LNCaP clone FGC (cell line): ENCODE data around the gene NKIRAS2.

Source experiments
- DNase-seq: peaks from one replicate; pipeline ENCODE4 v3.0.0-alpha.2; 2011; ENCODE audit warnings: low read depth
- H3K4me3 ChIP-seq: 2 replicates; pipeline ENCODE4 v1.5.1; 2011; ENCODE audit warnings: mild to moderate bottlenecking, low read depth, low read length, control low read depth
- CTCF ChIP-seq: IDR thresholded peaks from 2 replicates; pipeline ENCODE4 v1.5.1; 2012; ENCODE audit warnings: mild to moderate bottlenecking; ENCODE audit not compliant: control insufficient read depth, insufficient read depth; ENCODE audit errors: extremely low read depth

The NKIRAS2 gene

GRCh38 chr17:42039794-42040763 is 20.2 kb downstream of the NKIRAS2 start:
- DNase-seq = no peak
- H3K4me3 ChIP-seq = no peak overlapping the region
- no peak for TF ChIP-seq CTCF

- H3K4me3 ChIP-seq = no peak overlapping the region
- no peak for DNase-seq
- TF ChIP-seq CTCF = no peak
Observed at GRCh38 chr17:42040818-42041217, 20.9 kb downstream of the NKIRAS2 start.

DNA sequence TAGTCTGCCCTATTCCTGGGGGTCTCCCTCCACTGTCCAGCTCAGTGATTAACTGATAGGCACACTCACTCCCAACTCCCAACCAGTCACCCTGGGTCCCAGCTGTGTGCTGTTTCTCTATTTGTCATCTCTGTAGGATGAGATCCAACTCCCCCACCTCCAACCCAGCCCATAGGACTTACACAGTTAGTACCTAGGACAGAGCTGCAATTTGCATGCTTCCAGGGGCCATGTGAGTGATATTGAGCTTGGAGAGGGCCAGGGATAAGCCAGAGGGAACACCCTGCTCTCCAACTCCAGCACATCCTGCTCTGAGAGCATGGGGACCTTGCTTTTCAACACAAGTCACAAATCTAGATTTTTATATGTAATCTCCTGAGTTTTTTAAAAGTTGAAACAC is 21.7 kb downstream of the NKIRAS2 start:
- no peak overlapping the region for H3K4me3 ChIP-seq
- DNase-seq = no peak
- no peak for TF ChIP-seq CTCF

DNA sequence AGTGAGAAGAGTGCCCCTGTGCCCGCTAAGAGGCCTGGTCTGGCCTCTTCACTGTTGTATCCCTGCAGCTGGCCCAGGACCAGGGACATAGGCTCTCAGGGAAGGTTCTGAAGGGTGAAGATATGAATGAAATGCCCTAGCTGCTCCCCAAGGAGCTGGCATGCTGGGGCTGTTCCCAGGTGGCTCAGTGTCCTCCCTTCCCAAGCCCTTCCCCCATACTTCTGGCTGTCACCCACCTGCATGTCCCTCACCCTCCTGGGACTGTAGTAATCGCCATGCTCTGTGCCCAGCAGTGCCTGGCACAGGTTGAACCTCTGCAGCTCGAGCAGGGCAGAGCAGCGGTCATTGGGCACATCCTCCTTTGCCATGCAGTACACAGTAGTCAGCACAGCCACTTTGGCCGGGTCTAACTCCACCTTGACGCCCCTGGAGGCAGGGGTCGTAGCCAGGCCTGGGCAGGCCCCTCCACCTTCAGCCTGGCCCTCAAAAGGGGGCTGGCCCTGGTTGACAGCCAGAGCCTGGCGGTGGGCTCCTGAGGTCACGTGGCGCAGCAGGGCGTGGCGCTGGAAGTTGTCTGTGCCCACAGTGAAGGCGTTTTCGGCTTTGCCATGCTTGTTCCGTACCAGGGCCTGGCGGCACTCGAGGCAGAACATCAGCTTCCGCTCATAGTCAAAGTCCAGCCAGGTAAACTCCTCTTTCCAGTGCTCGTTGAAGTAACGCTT is 22.9 kb downstream of the NKIRAS2 start:
- no peak for TF ChIP-seq CTCF
- DNase-seq = no peak
- no peak overlapping the region for H3K4me3 ChIP-seq

- TF ChIP-seq CTCF = no peak
- DNase-seq = no peak
- H3K4me3 ChIP-seq = no peak overlapping the region
Observed at GRCh38 chr17:42045719-42046118, 25.8 kb downstream of the NKIRAS2 start.

- DNase-seq = no peak
- no peak for TF ChIP-seq CTCF
- no peak overlapping the region for H3K4me3 ChIP-seq
Observed at GRCh38 chr17:42047343-42047742, 27.5 kb downstream of the NKIRAS2 start.
